Lower lobe of right lung (tissue), 2 donors: ENCODE measurements around the gene ZNRF2. TPM values are rescaled to one million over a fixed set of nuclear protein-coding genes. Genes with fewer than 3 reads are reported as not detected.

Experiments used
- ATAC-seq, 2 donors: fragments of 200-7000 bp; cut with Tn5 transposase; one replicate each; pipeline ENCODE4 v1.9.1; 2020 to 2022; ENCODE audit warnings: mild to moderate bottlenecking in 2 of 2, moderate library complexity in 2 of 2
- DNase-seq: peaks from one replicate; pipeline ENCODE4 v3.0.0-alpha.2; 2020
- H3K27ac ChIP-seq: fragments of 200-600 bp; one replicate; pipeline ENCODE4 v1.8.0; 2022
- H3K27me3 ChIP-seq: fragments of 200-600 bp; one replicate; pipeline ENCODE4 v1.8.0; 2022; ENCODE audit warnings: low read depth
- H3K36me3 ChIP-seq: fragments of 200-600 bp; one replicate; pipeline ENCODE4 v1.8.0; 2022; ENCODE audit warnings: mild to moderate bottlenecking
- H3K4me1 ChIP-seq: fragments of 200-600 bp; one replicate; pipeline ENCODE4 v1.8.0; 2022
- H3K4me3 ChIP-seq: fragments of 200-600 bp; one replicate; pipeline ENCODE4 v1.8.0; 2022; ENCODE audit warnings: mild to moderate bottlenecking
- H3K9me3 ChIP-seq: fragments of 200-600 bp; one replicate; pipeline ENCODE4 v1.8.0; 2022
- intact Hi-C: fragments of 100-400 bp; cut with DNase I; formaldehyde crosslinking; loops from one replicate; pipeline ENCODE4 v1.11.0; 2022
- total RNA-seq: library from RNA; stranded (reverse); fragmentation: NEBNext Ultra II Directional; extraction: Animal tissue kit (Norgen Biotek cat#: 25700); gene quantifications from one replicate; pipeline ENCODE4 v1.2.1, GENCODE V29; 2021
- TF ChIP-seq, protein P1 (sequence below): fragments of 200-600 bp; IDR thresholded peaks from one replicate; pipeline ENCODE4 v1.8.0; 2022; ENCODE audit warnings: antibody characterized with exemption, mild to moderate bottlenecking
- donor health status: DM: no; HTN: yes; CAD: no; lungs with severe emphysema.

ZNRF2 gene
- total RNA-seq, 1 donor from 2014 or later: 26.6 TPM

DNA sequence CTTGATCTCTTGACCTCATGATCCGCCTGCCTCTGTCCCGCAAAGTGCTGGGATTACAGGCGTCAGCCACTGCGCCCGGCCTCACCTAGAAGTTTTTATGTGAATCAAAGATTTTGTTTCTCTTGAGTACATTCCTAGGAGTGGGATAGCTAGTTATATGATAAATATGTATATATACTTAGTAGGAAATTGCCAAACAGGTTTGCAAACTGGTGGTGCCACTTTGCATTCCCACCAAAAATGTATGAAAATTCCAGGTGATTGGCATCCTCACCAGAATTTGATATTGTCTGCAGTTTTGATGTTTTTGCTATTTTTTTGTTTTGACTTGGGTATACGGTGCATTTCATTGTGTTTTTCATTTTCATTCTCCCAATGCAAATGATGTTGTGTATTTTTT, 107.4 kb downstream of the ZNRF2 start:
- TF ChIP-seq, protein P1, sequence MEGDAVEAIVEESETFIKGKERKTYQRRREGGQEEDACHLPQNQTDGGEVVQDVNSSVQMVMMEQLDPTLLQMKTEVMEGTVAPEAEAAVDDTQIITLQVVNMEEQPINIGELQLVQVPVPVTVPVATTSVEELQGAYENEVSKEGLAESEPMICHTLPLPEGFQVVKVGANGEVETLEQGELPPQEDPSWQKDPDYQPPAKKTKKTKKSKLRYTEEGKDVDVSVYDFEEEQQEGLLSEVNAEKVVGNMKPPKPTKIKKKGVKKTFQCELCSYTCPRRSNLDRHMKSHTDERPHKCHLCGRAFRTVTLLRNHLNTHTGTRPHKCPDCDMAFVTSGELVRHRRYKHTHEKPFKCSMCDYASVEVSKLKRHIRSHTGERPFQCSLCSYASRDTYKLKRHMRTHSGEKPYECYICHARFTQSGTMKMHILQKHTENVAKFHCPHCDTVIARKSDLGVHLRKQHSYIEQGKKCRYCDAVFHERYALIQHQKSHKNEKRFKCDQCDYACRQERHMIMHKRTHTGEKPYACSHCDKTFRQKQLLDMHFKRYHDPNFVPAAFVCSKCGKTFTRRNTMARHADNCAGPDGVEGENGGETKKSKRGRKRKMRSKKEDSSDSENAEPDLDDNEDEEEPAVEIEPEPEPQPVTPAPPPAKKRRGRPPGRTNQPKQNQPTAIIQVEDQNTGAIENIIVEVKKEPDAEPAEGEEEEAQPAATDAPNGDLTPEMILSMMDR: no peak
- ATAC-seq: no peak
- intact Hi-C loops: no loop called here
- H3K27ac ChIP-seq: no peak overlapping the region
- no peaks in the 10 kb centered on the region for H3K36me3 ChIP-seq
- H3K27me3 ChIP-seq: no peaks in the 10 kb centered on the region
- H3K4me1 ChIP-seq: no peaks in the 10 kb centered on the region
- H3K9me3 ChIP-seq: no peaks in the 10 kb centered on the region
- no peak overlapping the region for H3K4me3 ChIP-seq
- no peak for DNase-seq

DNA sequence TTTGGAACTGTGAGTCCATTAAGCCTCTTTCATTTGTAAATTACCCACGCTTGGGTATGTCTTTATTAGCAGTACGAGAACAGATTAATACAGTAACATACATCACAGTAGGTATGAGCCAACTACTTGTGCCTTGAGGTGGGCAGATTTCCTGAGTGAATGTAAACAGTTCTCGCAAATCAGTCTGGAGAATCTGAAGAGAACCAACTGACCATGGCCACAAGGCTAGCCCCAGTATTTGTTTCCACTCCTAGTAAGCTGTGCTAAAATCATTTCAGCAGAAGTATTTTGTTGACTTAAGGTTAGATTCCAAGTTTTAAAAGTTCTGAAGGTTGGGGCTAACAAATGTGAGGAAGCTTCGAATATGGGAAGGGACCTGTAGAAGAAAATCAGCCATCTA, 111.3 kb downstream of the ZNRF2 start:
- TF ChIP-seq, protein P1: no peak
- ATAC-seq (no peak), DNase-seq (no peak)
- H3K27ac ChIP-seq: no peak overlapping the region
- no peaks in the 10 kb centered on the region for H3K9me3 ChIP-seq
- no peaks in the 10 kb centered on the region for H3K4me1 ChIP-seq
- H3K36me3 ChIP-seq: no peaks in the 10 kb centered on the region
- H3K27me3 ChIP-seq: no peaks in the 10 kb centered on the region
- H3K4me3 ChIP-seq: no peak overlapping the region
- intact Hi-C loops: no loop called here

DNA sequence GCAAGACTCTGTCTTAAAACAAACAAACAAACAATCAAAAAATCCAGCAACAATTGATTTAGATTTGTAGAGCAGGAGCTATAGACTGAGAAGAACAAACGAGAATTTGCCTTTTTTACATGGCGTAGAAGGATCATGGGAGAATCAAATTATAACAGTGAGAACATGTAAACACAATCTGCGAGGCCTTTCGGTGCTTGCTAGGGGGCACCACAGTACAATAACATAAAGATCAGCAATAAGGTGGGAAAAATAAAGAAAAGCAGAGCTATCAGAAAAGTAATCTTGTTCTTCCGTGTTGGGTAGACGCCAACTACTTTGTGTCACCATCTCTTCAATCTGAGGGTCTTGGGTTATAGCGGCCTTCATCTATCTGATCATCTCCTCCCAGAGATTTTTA, 112.0 kb downstream of the ZNRF2 start:
- H3K9me3 ChIP-seq: no peaks in the 10 kb centered on the region
- intact Hi-C loops: no loop called here
- TF ChIP-seq, protein P1: no peak
- H3K4me1 ChIP-seq: no peaks in the 10 kb centered on the region
- no peak overlapping the region for H3K4me3 ChIP-seq
- no peak overlapping the region for H3K27ac ChIP-seq
- ATAC-seq: no peak
- no peaks in the 10 kb centered on the region for H3K36me3 ChIP-seq
- DNase-seq: no peak
- no peaks in the 10 kb centered on the region for H3K27me3 ChIP-seq

DNA sequence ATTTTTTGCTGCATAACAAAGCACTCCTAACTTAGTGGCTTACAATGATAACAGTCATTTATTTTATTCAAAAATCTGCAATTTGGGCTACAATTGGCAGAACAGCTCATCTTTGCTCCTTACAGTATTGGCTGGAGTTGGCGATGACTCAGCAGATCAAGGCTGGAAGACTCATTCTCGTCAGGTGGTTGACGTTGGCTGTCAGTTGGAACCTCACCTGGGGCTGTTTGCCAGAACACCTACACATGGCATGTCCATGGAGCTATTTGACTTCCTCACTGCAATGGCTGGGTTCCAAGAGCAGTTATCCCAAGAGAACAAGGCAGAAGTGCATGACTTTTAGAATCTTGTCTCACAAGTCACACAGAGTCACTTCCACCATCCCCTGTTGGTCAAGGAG, 119.1 kb downstream of the ZNRF2 start:
- Histone ChIP-seq H3K9me3 (no peaks in the 10 kb centered on the region), H3K36me3 (peaks cover 10% of the 10 kb centered on the region), H3K27ac (no peak overlapping the region), H3K27me3 (no peaks in the 10 kb centered on the region), H3K4me1 (no peaks in the 10 kb centered on the region), H3K4me3 (no peak overlapping the region)
- TF ChIP-seq, protein P1: no peak
- intact Hi-C loops: no loop called here
- ATAC-seq (no peak), DNase-seq (no peak)

DNA sequence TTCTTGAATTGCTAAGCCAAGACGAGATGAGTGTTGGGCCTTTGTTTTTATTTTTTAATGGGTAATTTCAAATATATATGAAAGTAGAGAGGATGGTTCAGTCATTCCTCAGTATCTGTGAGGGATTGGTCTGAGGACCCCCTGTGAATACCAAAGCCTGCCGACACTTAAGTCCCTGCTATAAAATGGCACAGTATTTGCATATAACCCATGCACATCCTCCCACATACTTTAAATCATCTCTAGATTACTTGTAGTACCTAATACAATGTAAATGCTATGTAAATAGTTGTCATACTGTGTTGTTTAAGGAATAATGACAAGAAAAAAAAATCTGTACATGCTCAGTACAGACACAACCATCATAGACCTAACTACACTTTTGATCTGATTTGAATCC, 120.8 kb downstream of the ZNRF2 start:
- H3K4me3 ChIP-seq: no peak overlapping the region
- intact Hi-C loops: no loop called here
- peaks cover 10% of the 10 kb centered on the region for H3K36me3 ChIP-seq
- DNase-seq: no peak
- no peaks in the 10 kb centered on the region for H3K27me3 ChIP-seq
- TF ChIP-seq, protein P1: no peak
- H3K4me1 ChIP-seq: no peaks in the 10 kb centered on the region
- H3K27ac ChIP-seq: no peak overlapping the region
- H3K9me3 ChIP-seq: no peaks in the 10 kb centered on the region
- no peak for ATAC-seq
